HG03432 (cell line): ENCODE measurements around the gene MTARC2.

Experiments used
- ATAC-seq: cut with Tn5 transposase; IDR thresholded peaks from one replicate; pipeline ENCODE4 v1.9.1; 2021; ENCODE audit warnings: mild to moderate bottlenecking, moderate library complexity; ENCODE audit not compliant: unreplicated experiment

Gene MTARC2

GRCh38 chr1:220824031-220824989, 76.2 kb downstream of the MTARC2 start:
- no peak for ATAC-seq

DNA sequence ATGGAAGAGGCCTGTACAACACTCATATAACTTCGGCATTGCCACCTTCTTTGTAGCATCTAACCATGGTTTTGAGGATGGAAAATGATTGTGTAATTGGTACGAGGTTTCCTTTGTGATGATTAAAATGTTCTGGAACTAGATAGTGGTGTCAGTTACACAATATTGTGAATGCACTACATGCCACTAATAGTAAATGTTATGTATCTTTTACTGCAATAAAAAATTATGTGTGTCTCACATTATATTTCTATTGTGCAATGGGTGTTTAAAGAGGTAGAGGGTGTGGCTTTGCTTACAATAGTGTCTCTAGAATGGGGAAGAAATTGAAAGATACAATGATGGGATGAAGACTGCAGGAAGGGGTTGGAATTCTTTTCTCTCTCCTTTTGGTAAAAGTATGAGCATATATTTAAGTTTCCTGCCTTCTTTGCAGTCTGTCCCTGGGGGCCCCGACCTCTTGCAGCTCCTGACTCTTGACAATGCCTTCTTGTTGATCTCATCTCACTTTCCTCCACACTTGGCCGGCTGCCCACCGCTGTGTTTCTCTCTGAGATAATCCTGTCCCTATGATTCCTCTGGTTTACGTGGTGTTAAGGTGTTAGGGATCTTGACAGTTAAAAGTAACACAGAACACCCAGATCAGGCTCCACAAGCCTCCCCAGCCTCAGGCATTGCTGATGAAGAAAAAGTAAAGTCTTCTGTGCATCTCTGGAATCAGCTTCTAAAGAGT, 77.9 kb downstream of the MTARC2 start:
- ATAC-seq: no peak

GRCh38 chr1:220826729-220827128, 78.6 kb downstream of the MTARC2 start:
- no peak for ATAC-seq

DNA sequence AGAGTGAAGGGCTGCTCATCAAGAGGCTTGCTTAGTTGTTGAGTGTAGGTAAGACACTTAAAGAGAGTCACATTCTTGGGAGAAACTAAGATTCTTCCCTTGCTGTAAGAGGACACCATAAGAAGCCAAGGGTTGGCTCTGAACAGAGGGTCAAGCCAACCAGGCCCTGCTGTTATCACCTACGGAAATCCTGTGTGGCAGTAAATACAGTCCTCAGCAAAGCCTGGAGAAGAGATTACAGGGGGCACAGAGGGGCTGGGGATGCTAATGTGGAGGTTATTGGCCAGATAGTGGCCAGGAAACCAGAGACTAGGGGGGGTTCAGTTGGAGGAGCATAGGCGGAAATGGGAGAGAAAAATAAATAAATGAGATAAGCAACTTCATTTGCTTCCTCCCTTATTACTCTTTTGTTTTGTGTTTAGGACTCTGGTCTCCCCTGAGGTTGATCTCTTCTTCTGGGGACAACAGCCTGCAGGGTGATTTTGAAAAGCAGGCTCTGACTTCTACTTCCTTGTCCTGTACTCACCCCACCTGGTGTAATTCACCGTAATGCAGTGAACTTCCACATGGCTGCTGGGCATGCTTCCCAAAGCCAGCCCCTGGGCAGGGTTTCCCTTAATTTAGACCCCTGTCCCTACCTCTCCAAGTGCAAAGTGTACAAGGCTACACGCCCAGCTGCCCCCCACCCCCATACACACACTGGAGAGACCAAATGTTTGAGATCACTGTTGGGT, 79.5 kb downstream of the MTARC2 start:
- ATAC-seq: no peak

GRCh38 chr1:220828179-220828490, 80.0 kb downstream of the MTARC2 start:
- no peak for ATAC-seq

GRCh38 chr1:220828950-220829586, 80.9 kb downstream of the MTARC2 start:
- no peak for ATAC-seq

GRCh38 chr1:220833436-220833835, 85.3 kb downstream of the MTARC2 start:
- no peak for ATAC-seq
